ENCODE results near the gene STC2. TPM values are rescaled to one million over a fixed set of nuclear protein-coding genes. Genes with fewer than 3 reads are reported as not detected.

STC2 gene
- total RNA-seq, 2 donors from 2014 or later = 9.9 to 35.0 TPM

DNA sequence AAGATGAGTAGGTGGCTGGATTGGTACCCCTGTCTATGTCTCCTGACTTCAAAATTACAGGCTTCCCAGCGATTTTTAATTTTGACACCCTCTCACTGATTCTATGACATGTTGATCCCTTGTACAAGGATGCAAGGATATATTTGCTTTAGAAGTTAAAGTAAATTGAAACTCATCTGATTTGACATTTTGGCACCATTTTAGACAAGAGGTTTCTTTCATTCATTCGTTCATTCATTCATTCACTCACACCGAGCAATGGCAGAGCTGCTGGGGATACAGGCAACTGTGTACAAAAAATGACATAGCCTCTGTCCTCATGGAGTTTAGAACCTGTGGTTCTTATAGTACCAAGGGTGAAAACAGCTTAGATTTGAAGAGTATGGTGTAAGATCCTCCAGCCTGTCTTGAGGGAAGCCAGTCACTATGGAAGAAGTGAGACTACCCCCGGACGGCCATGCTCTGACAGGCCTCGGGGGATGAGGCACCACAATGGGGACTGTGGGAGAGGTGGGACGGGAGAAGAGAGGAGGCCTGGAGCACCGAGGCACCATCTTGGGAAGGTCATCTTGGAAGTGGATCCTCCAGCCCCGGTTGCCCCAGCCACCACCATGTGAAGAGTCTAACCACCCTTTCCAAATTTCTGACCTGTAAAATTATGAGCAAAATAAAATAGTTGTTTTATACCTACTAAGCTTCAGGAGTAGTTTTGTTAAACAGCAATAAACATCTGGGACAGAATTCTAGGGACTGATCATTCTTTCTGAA, 16.2 kb downstream of the STC2 start:
- no peak overlapping the region for H3K4me3 ChIP-seq
- intact Hi-C loops (cut with DNase I) = no loop called here
- ATAC-seq (no peak), DNase-seq (no peak)
- TF ChIP-seq POLR2A (IDR thresholded peaks at IDR 0.05) = no peak
- TF ChIP-seq, protein P1, sequence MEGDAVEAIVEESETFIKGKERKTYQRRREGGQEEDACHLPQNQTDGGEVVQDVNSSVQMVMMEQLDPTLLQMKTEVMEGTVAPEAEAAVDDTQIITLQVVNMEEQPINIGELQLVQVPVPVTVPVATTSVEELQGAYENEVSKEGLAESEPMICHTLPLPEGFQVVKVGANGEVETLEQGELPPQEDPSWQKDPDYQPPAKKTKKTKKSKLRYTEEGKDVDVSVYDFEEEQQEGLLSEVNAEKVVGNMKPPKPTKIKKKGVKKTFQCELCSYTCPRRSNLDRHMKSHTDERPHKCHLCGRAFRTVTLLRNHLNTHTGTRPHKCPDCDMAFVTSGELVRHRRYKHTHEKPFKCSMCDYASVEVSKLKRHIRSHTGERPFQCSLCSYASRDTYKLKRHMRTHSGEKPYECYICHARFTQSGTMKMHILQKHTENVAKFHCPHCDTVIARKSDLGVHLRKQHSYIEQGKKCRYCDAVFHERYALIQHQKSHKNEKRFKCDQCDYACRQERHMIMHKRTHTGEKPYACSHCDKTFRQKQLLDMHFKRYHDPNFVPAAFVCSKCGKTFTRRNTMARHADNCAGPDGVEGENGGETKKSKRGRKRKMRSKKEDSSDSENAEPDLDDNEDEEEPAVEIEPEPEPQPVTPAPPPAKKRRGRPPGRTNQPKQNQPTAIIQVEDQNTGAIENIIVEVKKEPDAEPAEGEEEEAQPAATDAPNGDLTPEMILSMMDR (IDR thresholded peaks at IDR 0.05) = no peak
- no peak overlapping the region for H3K27ac ChIP-seq
- H3K9me3 ChIP-seq = no peaks in the 10 kb centered on the region
- H3K27me3 ChIP-seq = no peaks in the 10 kb centered on the region
- H3K36me3 ChIP-seq (replicated peaks in 1 of 2; ENCODE audit: insufficient read depth in 1 of 2, low read depth in 2 of 2) = no peaks in the 10 kb centered on the region
- WGBS, 2 donors = 80 to 90% methylated on average over 9 of the region's 9 CpGs
- H3K4me1 ChIP-seq = peaks cover 32% of the 10 kb centered on the region

DNA sequence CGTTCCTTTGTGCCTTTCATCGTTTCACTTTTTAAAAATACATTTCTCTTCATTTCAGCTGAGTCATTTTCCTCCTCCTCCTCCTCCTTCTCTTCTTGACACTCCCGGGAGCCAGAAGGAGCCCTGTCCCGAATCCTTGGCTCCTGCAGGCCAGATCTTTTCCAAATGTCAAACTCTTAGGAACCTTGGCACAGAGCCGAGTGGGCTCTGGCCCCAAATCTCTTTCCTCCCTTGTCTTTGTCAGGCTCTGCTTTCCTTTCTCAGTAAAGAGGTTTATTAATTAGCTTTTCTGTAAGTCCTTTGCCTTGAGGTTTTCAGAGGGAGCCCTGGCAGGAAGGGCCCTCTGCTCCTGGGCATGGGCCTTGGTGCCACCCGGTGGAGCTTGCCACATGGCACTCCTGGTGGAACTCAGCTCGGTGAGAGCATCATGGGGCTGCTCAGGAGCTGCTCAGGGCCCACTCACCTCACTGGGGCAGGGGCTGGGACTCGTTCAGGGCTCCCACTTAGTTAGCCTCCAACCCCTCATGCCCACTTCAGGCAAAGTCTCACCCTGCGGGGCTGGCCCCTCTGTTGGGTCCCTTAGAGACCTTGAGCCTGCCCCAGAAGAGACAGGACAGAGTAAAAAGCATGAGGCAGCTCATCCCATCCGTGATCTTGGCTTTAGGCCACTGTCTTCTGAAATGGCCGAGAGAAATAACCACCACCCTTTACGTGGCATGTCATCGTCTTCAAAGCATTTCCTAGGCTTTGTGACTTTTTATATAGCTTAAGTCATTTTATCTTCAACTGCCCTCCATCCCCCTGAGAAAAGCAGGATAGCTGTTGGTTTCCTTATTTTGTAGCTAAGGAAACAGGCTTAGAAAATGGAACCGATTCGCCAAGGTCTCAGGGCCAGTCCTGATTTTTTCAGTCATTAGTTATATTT, 17.1 kb downstream of the STC2 start:
- TF ChIP-seq, protein P1 (IDR thresholded peaks at IDR 0.05) = no peak
- no peak for TF ChIP-seq POLR2A (IDR thresholded peaks at IDR 0.05)
- Histone ChIP-seq H3K27ac (peak overlapping the region in 1 of 4 donors; percentile 20), H3K27me3 (no peaks in the 10 kb centered on the region), H3K4me3 (no peak overlapping the region), H3K9me3 (no peaks in the 10 kb centered on the region), H3K4me1 (peaks cover 23% of the 10 kb centered on the region), H3K36me3 (replicated peaks in 1 of 2; ENCODE audit: insufficient read depth in 1 of 2, low read depth in 2 of 2) (no peaks in the 10 kb centered on the region)
- WGBS, 2 donors = 59% methylated on average over 13 to 15 of the region's 15 CpGs
- intact Hi-C loops (cut with DNase I) = no loop called here
- ATAC-seq = peak; percentile 37
- peak in 2 of 4 donors; percentile 32 to 58 for DNase-seq

DNA sequence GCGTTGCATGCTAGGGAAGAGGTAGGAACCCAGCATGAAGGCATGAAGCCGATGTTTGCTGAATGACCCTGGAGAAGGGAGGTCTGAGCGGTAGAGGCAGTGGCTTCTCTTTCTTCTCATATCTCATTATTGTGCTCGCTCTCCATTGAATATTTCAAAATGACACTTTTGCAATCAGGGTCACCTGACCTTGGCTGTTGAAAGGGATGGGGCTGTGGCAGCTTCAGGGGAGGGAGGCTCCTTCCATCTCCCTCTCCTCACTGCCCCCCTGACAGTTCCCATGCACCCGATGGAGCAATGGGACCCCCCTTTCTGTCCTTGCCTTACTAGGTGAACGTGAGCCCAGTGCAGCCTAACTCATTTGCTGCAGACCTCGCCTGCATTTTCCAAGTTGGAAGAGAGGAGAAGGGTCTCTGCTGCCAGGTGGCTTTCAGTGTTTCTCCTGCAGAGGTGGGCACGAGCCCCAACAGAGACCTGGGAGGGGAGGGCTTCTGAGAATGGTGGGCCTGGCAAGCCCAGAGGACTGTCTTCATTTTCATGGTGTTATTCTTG, 17.9 kb downstream of the STC2 start:
- ATAC-seq (no peak), DNase-seq (no peak)
- Histone ChIP-seq H3K27me3 (no peaks in the 10 kb centered on the region), H3K4me1 (peaks cover 15% of the 10 kb centered on the region), H3K4me3 (no peak overlapping the region), H3K36me3 (replicated peaks in 1 of 2; ENCODE audit: insufficient read depth in 1 of 2, low read depth in 2 of 2) (no peaks in the 10 kb centered on the region), H3K27ac (peak overlapping the region in 1 of 4 donors; percentile 11), H3K9me3 (no peaks in the 10 kb centered on the region)
- intact Hi-C loops (cut with DNase I) = no loop called here
- 81 to 90% methylated on average over 6 to 8 of the region's 8 CpGs for WGBS, 2 donors
- no peak for TF ChIP-seq POLR2A (IDR thresholded peaks at IDR 0.05)
- TF ChIP-seq, protein P1 (IDR thresholded peaks at IDR 0.05) = no peak

DNA sequence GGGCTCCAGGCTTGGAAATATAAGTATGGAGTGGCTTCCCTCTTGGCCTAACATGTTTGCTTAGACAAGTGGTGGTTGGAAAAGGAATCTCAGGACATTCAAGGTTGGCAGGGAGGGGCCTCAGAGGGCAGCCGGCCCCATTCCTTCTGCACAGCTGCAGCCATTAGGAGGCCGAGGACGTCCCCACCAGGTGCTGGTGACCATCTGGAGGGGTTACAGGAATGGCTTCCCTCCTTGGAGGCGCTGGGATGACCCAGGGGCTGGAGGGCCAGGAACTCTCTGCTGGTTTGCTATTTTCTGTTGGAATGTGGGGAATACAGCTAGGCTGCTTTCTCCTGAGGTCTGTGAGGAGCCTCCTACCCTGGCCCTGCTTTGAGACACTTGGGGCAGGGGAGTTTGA, 18.5 kb downstream of the STC2 start:
- WGBS, 2 donors = 67% methylated on average over 4 of the region's 4 CpGs; no CpG with 5 or more reads in 1 of the 2 donors
- Histone ChIP-seq H3K4me3 (no peak overlapping the region), H3K27ac (no peak overlapping the region), H3K27me3 (no peaks in the 10 kb centered on the region), H3K4me1 (peaks cover 13% of the 10 kb centered on the region), H3K36me3 (replicated peaks in 1 of 2; ENCODE audit: insufficient read depth in 1 of 2, low read depth in 2 of 2) (no peaks in the 10 kb centered on the region), H3K9me3 (no peaks in the 10 kb centered on the region)
- intact Hi-C loops (cut with DNase I) = no loop called here
- ATAC-seq (no peak), DNase-seq (no peak)
- TF ChIP-seq, protein P1 (IDR thresholded peaks at IDR 0.05) = no peak
- TF ChIP-seq POLR2A (IDR thresholded peaks at IDR 0.05) = no peak
